SK-N-MC (cell line): Measurements from ENCODE around the gene PSMB2.

Experiments
- FOXP2 ChIP-seq: optimal IDR thresholded peaks from 2 replicates; pipeline ENCODE3; 2011; ENCODE audit warnings: mild to moderate bottlenecking, moderate library complexity; ENCODE audit not compliant: insufficient read depth; ENCODE audit errors: extremely low read length, control extremely low read depth
- POLR2AphosphoS5 ChIP-seq: IDR thresholded peaks from 2 replicates; pipeline ENCODE4 v1.6.1; 2012; ENCODE audit warnings: mild to moderate bottlenecking, low read depth, low read length, borderline replicate concordance

DNA sequence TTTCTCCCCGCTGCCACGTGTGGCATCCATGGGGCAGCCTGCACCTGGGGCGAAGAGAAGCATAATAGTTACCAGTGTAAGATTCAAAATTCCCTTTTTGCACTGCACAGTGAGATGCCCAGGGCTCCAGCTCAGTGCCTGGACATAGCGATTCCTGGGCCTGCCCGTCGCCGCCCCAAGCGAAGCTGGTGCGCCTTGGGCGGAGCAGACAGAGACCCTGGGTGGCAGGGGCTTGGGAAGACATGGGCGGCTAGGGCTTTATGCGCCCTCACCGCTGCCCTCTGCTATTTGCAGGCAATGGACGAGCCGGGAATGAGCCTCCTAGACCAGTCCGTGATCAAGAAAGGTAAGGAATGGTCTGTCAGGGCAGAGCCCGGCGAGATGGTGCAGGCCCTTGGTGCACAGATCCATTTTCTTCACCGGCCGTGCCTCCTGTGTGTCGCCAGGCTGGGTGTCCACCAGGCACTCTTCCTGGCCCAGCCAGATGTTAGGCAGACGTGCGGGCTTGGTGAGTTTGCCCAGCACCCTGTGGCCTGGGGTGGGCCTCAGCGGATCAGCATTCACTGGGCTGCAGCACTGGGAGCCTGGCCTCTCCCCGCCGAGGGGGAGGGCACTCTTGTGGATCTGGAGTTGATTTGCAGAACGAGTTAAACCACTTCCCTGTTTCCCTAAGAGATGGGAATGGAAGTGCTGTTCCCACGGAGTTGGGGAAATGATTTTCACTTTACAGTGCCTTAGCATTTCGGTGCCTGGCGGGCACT lies 66.5 kb downstream of the PSMB2 start:
- TF ChIP-seq FOXP2 (no peak), POLR2AphosphoS5 (no peak)
